Smooth muscle cell of the brain vasculature (primary cell): ENCODE measurements around the gene RARRES2.
"Not testable (repeated sequence)": the region's sequence is repeated elsewhere in the genome, so short reads cannot be mapped to it uniquely, and the experiment has no call there.

Experiments
- DNase-seq: peaks from one replicate; pipeline ENCODE4 v3.0.0-alpha.2; 2012; ENCODE audit warnings: low read depth, low spot score

Gene RARRES2

GRCh38 chr7:150295027-150295426 lies 46.4 kb downstream of the RARRES2 start:
- DNase-seq, result not testable (repeated sequence)

GRCh38 chr7:150290317-150290716 lies 51.1 kb downstream of the RARRES2 start:
- not testable (repeated sequence) for DNase-seq

- not testable (repeated sequence) for DNase-seq
These were observed 52.6 kb downstream of the RARRES2 start for GRCh38 chr7:150288816-150289215.
